HG03066 (cell line): ENCODE results near the gene PET100.

Source experiments
- ATAC-seq: cut with Tn5 transposase; IDR thresholded peaks from one replicate; pipeline ENCODE4 v1.9.1; 2021; ENCODE audit warnings: low read depth; ENCODE audit not compliant: unreplicated experiment

Gene PET100

DNA sequence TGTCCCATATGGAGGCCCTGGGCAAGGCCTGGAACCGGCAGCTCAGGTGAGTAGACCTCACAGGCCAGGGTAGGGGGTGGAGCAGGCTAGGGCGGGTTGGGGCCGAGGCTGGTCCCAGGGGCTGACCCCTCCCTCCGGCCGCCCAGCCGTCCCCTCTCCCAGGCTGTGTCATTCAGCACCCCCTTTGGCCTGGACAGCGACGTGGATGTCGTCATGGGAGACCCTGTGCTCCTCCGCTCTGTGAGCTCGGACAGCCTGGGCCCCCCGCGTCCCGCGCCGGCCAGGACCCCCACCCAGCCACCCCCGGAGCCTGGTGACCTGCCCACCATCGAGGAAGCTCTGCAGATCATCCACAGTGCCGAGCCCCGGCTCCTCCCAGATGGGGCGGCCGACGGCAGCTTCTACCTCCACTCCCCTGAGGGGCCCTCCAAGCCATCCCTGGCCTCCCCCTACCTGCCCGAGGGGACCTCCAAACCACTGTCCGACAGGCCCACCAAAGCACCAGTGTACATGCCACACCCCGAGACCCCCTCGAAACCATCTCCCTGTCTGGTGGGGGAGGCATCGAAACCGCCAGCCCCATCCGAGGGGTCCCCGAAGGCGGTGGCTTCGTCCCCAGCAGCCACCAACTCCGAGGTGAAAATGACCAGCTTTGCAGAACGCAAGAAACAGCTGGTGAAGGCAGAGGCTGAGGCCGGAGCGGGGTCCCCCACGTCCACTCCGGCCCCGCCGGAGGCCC lies 17.9 kb upstream of the PET100 start:
- ATAC-seq, result no peak

DNA sequence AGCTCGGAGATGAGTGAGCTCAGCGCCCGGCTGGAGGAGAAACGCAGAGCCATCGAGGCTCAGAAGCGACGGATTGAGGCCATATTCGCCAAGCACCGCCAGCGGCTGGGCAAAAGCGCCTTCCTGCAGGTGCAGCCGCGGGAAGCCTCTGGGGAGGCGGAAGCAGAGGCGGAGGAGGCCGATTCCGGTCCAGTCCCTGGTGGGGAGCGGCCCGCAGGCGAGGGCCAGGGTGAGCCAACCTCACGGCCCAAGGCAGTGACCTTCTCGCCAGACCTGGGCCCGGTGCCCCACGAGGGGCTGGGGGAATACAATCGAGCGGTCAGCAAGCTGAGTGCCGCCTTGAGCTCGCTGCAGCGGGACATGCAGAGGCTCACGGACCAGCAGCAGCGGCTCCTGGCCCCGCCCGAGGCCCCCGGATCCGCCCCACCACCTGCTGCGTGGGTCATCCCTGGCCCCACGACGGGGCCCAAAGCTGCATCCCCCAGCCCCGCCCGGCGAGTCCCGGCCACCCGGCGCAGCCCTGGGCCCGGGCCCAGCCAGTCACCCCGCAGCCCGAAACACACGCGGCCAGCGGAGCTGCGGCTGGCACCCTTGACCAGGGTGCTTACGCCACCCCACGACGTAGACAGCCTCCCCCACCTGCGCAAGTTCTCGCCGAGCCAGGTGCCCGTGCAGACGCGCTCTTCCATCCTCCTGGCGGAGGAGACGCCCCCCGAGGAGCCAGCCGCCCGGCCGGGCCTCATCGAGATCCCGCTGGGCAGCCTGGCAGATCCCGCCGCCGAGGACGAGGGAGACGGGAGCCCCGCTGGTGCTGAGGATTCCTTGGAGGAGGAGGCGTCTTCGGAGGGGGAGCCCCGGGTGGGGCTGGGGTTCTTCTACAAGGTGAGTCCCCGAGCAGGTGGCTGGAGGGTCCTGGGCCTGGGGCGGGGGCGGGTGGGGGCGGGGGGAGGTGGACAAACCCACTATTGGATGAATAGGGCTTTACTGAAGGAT lies 17.0 kb upstream of the PET100 start:
- ATAC-seq, result no peak

DNA sequence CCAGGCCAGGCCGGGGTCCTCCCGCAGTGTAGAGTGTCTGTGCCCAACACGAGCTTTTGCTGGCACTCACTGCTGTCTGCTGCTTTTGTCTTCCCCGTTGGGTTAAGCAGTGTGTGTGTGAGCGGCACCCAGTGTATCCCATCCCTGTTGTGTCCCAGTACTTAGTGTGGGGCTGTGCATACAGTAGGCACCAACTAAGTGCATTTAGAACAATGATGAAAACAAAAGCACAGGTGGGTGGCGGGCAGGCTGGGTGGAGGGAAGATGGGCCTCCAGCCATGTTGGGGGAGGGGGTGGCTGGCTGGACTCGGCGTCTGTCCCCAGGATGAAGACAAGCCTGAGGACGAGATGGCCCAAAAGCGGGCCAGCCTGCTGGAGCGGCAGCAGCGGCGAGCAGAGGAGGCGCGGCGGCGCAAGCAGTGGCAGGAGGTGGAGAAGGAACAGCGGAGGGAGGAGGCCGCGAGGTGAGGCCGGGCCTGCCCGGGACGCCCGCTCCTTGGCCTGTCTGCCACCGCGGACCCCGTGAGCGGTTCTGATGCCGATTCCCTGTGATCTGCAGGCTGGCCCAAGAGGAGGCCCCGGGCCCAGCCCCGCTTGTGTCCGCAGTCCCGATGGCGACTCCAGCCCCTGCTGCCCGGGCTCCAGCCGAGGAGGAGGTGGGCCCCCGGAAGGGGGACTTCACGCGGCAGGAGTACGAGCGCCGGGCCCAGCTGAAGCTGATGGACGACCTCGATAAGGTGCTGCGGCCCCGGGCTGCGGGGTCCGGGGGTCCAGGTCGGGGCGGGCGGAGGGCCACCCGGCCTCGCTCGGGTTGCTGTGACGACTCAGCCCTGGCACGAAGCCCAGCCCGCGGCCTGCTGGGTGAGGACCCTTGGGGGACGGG lies 14.5 kb upstream of the PET100 start:
- no peak for ATAC-seq

DNA sequence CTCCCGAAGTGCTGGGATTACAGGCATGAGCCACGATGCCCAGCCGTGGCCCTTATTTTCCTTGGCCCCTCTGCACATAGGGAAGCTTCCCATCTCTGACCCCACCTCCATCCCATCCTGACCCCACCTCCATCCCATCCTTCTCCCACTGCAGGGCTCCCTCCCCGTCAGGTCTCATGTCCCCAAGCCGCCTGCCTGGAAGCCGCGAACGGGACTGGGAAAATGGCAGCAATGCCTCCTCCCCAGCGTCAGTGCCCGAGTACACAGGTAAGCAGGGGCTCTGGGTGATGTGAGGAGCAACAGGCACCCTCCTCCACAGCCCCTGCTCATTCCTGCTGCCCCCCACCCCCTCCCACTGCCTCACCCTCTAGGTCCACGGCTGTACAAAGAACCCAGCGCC lies 12.4 kb upstream of the PET100 start:
- no peak for ATAC-seq

DNA sequence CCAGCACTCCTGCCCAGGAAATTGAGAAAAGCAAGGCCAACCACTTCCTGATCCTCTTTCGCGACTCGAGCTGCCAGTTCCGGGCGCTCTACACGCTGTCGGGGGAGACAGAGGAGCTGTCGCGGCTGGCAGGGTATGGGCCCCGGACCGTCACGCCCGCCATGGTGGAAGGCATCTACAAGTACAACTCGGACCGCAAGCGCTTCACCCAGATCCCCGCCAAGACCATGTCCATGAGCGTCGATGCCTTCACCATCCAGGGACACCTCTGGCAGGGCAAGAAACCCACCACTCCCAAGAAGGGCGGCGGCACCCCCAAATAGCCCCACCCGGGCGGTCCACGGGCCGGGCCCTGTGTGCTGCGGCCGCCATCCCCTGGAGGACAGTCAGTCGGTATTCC lies 11.9 kb upstream of the PET100 start:
- no peak for ATAC-seq

DNA sequence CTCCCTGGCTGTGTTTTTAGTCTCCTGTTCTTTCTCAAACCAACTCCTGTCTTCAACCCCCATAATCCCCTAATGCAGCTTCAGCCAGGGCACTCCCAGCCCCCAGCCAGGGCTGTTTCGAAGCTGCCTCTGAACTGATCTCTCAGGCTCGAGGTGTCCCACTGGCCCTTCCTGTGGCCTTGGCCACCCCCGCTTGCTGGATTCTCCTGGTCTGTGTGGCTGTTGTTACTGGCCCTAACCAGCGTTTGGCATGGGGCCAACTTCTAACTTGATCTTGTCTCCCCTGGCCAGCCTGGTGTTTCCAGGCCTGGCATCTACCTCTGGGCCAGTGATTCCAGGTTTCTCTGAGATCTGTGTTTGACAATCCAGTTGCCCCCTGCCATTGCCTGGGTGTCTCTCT lies 11.2 kb upstream of the PET100 start:
- no peak for ATAC-seq

DNA sequence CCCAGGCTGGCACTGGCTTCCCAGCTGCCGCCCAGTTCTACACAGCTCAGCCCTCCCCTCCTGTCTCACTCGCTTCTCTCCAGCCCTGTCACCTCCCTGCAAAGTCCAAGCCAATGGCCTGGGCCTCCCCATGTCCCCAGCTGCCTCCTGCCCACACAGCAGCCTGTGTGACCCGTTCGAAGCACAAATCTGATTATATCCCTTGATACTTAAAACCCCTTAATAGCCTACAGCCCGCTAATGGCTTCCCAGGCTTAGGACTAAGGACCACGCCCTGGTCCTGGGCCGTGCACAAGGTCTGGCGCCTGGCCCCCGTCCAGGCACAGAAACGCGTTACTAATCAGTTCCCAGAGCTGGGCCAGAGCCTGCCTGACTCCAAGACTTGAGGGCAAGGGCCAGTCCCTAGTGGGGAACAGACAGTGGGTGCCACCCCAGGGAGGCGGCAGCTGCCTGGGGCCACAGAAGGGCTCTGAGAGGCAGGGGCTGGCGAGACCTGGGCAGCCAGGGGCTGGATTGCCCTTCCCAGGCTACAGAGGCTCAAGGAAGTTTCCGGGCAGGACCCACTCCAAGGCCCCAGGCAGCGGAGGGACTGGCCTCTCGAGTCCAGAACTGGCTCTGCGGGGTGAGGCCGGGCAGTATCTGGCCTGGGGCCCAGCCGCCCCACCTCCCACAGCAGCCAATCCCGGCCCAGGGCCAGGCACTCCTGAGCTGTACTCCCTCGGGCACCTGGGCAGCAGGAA lies 10.7 kb upstream of the PET100 start:
- ATAC-seq, result no peak

DNA sequence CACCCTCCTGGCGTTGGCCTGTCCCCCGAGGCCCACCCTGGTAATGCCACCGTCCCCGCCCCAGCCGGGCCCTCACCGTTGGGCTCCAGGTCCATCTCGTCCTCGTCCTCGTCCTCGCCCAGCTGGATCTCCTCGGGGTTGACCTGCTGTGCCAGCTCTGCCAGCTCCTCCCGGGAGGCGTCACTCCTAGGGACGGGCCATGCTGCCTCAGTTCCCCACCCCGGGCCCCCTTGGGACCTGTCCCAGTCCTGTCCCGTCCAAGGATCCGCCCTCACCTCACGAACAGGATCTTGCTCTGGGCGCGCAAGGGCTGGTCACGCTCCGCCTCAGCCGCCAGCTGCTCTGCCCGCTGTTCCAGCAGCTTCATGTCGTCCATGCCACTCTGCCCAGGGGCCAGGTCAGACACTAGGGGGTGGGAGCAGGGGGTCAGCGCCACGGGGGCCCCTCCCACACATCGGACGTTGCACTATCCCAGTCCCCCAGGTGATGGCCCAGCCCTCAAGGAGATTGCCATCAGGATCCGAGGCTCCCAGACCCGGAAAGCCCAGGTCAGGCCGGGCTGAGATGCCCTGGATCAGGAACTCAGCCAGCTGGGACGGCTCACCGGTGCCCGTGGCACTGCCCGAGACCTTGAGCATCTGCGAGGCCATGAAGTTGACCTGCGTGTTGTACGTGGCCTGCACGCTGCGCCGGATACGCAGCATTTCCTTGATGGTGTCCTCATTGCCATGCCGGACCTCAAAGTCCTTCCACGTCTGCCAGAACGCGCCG lies 9.7 kb upstream of the PET100 start:
- no peak for ATAC-seq

DNA sequence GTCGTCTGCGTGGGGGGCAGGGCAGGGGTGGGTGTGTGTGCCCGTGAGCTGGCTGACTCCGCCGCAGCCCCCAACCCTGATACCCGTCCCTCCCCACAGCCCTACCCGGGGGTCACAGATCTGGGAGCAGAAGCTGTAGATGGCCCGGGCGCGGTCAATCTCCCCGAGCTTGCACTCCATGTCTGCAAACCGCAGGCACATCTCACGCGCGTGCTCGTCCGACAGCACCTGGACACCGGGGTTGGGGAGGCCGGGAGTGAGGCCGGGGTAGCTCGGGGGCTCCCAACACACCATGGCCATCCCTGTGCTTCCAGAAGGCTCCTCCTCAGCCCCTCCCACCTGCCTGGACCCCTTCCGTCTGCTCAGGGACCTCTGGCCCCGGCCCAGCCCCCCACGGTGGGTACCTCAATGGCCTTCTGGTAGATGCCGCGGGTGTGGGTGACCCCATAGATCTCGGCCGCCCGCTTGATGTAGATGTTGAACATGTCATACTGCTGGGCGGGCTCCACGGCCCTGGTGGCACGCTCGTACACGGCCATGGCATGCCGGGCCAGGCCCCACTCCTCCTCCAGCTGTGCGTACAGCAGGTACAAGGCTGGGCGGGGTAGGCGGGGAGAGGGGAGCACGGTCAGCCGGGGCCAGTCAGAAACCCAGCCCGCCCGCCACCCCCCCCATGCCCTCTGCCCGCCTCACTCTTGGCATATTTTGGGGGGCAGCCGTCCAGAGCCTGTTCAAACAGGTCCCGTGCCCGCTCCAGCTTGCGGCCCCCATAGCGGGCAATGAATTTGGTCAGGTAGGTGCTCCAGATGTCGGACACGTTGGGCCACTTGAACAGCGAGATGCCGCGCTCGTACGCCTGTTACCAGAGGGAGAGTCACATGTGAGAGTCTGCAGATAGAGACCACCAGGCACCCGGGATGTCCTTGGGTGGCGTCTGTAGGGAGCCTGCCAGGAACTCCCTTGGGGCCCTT lies 8.9 kb upstream of the PET100 start:
- ATAC-seq, result no peak

DNA sequence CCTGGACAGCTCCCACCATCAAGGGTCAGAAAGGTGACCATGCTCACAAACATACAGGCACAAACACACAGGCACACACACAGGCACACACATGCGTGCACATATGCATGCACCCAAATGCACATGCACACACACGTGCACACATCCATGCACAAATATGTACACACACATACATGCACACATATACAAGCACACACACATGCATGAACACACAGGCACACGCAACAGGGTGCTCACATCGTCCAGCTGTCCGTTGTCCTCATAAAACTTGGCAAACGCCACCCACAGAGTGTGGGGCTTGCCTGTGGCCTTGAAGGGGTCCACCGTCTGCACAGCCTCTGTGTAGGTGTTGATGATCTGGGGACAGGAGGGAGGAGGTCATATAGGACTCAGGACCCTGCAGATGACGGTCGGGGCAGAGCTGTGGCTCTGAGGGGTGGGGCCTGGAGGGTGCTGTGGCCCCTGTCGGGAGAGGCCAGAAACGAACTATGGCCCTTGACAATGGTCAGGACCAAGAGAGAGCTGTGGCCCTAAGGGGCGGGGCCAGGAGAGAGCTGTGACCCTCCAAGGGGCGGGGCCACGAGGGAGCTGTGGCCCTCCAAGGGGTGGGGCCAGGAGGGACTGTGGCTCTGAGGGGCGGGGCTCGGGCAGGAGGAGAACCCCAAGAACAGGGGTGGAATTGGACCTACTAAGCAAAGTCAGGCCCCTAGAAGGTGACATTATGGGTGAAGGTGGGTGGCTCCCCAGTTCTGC lies 6.5 kb upstream of the PET100 start:
- no peak for ATAC-seq

DNA sequence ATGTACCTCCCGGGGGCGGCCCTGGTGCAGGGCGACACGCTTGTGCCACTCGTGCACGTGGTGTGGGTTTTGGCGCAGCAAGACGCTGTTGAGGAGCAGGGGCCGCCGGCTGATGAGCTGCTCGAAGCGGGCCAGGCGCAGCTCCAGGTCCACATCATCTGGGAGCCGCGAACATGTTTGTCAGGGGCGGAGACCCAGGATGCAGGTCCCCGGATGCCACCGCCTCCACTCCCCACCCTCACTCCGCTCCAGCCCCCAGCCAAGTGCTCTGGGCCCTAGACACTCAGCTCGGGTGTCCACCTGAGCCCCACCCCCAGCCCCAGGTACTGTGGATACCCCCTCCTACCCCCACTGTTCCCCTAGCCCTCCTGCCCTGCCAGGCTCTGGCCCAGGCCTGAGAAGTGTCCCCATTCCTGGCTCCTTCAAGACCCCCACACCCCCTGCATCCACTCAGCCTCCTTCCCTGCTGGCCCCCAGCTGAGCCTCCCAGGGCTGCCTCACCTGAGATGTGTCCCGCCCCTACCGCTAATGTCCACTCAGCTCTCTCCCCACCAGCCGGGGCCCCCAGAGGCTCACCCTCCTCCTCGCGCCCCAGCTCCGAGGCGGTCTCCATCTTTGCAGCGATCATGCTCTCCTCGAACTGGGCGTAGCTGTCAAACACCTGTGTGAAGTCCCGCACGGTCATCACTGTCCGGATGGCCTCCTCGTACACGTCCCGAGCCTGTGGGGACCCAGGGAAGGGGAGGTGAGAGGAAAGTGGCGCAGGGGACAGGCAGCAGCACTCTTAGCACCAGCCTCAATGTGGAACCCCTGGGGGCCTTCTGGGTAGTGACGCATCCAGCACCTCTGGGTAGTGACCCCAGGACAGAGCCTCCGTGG lies 5.6 kb upstream of the PET100 start:
- ATAC-seq, result no peak

DNA sequence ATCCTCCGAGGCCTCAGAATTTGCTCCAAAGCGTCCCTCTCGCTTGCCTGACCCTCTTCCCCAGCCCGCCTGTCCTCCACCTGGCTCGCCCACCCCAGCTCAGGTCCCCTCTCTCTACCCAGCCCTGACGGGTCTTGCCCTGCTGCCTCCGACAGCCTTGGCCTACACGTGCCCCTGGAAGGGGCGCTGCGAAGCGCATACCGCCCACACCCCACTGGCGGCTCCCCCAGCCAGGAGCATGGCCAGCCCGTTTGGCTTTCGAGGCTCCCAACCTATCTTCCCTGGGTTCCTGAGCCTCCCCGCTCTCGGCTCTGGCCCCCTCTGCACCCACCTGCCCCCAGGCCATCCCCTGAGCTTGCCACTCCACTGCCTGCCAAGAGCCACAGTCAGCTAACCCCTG lies 4.8 kb upstream of the PET100 start:
- ATAC-seq, result no peak

DNA sequence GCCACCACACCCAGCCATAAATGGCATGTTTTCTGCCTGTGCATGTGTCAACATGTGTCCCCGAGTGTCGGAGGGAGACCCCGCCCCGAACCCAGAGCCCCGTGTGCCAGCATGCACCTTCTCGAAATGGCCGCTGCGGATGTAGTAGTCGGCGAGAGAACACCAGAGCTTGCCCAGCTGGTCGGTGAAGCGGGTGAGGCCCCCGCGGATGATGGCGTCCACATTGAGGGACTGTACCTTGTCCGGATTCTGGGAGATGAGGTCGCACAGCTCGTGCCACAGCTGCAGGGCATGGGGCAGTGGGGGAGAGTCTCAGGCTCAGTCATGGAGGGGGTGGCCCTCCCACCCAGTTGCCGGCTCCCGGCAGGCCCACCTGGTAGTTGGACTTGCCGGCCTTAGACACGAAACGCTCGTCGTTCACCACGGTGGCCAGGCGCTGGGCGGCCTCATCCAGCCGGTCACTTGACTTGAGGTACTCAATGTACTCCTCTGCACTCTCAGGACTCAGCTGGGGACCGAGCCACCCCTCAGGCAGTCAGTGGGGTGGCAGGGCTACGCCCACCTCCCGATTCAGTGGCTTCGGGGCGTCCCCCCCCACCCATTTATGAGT lies 3.7 kb upstream of the PET100 start:
- ATAC-seq, result no peak

DNA sequence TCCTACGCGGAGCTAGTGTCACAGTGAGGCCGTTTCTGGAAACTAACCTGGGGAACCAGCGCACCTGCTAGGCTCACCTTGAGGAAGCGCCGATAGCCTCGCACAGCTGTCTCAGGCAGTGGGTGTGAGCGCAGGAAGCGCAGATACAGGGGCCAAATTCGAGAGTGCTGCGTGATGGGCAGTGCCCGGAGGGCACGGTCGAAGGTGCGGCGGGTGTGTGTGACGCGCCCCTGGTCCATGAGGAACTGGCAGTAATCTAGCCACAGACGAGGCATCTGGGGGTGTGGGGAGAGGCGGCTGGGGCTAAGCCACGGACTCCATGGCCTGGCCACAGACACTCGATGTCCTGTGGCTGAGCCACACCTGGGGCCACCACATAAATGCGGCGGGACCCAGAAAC lies 2.4 kb upstream of the PET100 start:
- ATAC-seq, result no peak

DNA sequence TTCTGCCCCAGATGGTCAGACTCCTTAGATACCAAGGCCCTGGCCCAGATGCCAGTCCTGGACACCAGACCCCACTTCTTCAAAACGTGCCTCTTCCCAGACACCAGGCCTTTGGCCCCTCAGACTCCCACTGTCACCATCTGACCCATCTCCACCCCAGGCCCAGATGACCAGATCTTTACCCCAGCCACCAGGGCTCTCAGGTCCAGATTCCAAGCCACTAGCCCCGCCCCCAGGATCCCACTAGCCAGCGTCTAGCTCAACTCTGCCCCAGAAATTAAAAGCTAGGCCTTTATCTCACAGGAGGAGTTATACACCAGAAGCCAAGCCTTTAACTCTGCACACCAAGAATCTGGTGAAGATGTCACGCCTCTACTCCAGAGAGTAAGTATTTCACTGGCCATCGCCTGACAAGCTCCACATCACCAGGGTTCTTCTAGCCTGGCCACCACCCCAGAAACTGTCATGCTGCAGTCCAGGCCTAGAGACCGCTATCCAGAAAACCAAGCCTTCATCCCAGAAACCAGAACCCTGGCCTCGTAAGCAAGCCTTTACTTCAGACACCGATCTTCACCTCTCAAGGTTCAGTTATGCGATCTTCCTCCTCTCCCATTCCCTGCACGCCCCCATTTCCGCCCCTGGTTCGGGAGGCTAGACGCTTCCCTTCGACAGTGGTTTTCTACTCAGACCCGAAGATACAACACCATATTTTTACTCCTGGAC lies 843 bp upstream of the PET100 start:
- ATAC-seq, result no peak

DNA sequence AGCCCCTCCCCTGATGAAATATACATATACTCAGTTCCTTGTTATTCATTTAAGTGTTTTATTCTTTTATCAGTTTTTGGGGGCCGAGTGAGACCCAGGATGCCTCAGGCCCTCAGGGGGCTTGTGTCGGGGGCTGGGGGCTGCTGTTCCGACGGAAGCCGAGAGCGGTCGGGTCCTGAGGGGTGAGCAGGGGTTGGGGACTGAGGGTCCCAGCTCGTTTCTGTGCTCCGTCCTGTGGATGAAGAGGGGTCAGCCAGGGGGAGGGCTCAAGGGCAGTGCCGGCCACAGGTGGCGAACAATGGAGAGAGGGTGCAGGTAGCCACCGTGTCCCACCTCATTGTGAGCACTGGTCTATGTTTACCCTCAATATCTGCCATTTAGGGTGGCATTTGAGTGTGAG lies 2.0 kb downstream of the PET100 start:
- ATAC-seq, result no peak
